Measurements from ENCODE around the gene ITGA11. TPM values are rescaled to one million over a fixed set of nuclear protein-coding genes. Genes with fewer than 3 reads are reported as not detected.
A peak's percentile ranks its signal among the peaks of the same experiment; 100 is the strongest.

Gene ITGA11
- total and polyA plus RNA-seq, 9 donors: 1.2 to 34.5 (median 4.4) TPM

DNA sequence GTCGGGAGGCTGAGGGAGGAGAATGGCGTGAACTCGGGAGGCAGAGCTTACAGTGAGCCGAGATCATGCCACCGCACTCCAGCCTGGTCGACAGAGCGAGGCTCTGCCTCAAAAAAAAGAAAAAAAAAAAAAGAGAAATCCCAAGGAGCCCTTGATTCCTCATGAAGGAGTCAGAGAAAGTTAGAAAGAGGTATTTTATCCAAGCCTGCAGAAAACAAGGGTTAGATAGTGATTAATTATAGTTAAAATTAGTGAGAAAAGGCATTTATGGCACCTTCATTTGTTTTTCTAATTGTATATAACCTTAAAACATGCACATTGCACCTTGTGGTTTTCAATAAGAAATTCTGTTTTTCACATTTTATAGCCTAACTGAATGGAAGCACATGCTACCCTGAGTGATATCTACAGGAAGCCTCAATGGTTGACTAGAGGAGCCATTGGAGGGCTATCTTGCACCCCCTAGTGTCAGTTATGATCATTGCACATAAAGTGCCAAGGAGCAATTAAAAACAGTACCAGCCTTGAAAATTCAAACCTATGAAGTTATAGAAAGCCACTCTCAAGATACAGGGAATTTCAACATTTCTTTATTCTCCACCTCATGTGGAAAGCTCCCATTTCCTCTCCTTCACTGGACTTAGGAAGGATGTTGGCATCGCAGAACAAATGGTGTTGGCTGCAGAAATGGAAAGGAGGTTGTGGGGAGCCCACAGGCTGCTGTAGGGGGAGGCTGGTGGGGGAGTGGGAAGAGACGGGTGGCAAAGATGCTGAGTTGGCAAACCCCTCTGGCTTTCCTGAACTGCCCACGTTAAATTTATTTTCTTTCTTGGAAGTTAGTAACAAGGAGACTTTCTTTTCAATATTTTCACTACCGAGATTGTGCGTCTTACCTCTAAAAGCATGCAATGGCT is 48.5 kb downstream of the ITGA11 start:
- WGBS, 3 donors: 85 to 91% (median 88%) methylated on average over 12 of the region's 12 CpGs
- Histone ChIP-seq H3K4me3 (no peak overlapping the region), H3K27ac (no peak overlapping the region), H3K9me3 (no peaks in the 10 kb centered on the region), H3K36me3 (no peaks in the 10 kb centered on the region), H3K27me3 (no peaks in the 10 kb centered on the region), H3K4me1 (ENCODE audit: insufficient read depth) (peaks cover 5% of the 10 kb centered on the region)
- TF ChIP-seq EP300 (IDR thresholded peaks at IDR 0.05) (no peak), CTCF (IDR thresholded peaks at IDR 0.05) (peak in 2 of 3 donors; percentile 51 to 58), POLR2A (IDR thresholded peaks at IDR 0.05) (no peak)
- peak in 2 of 5 donors; percentile 5 to 7 for DNase-seq
- intact Hi-C loops (cut with DNase I): loop anchor here in 1 of 4 donors (10.0 kb wide), 1 partner anchor 129 kb away; no protein-coding TSS in a partner anchor

- Histone ChIP-seq H3K4me3 (no peak overlapping the region), H3K9me3 (no peaks in the 10 kb centered on the region), H3K27me3 (no peaks in the 10 kb centered on the region), H3K27ac (no peak overlapping the region), H3K4me1 (ENCODE audit: insufficient read depth) (peaks cover 5% of the 10 kb centered on the region), H3K36me3 (no peaks in the 10 kb centered on the region)
- DNase-seq: peak in 1 of 5 donors; percentile 5
- TF ChIP-seq EP300 (IDR thresholded peaks at IDR 0.05) (no peak), CTCF (IDR thresholded peaks at IDR 0.05) (no peak), POLR2A (IDR thresholded peaks at IDR 0.05) (no peak)
- intact Hi-C loops (cut with DNase I): loop anchor here in 1 of 4 donors (10.0 kb wide), 1 partner anchor 128 kb away; no protein-coding TSS in a partner anchor
- 89 to 92% (median 89%) methylated on average over 5 of the region's 5 CpGs for WGBS, 3 donors
These were observed 49.5 kb downstream of the ITGA11 start for GRCh38 chr15:68382286-68383007.

DNA sequence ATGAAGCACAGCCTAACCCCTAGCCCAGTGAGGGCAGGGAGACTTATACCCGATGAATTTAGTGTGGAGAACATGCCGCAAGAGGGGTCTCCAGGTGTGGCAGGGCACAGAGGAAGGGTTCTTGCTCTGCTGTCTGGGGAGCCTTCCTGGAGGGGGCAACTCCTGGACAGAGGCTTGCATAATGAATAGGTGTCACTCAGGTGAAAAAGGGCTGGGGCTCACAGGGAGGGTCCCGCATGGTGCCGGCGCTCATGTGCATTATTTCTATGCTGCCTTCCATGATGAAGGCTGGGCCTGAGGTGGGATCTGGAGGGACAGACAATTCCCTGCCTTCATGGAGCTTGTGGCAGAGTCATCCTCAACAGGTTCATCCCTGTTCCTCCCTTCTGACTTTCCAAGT is 51.5 kb downstream of the ITGA11 start:
- H3K36me3 ChIP-seq: no peaks in the 10 kb centered on the region
- peak in 2 of 5 donors; percentile 1 to 13 for DNase-seq

More for the DNA sequence above, 51.5 kb downstream of the ITGA11 start:
- no peaks in the 10 kb centered on the region for H3K9me3 ChIP-seq
- TF ChIP-seq EP300 (IDR thresholded peaks at IDR 0.05) (no peak), POLR2A (IDR thresholded peaks at IDR 0.05) (no peak), CTCF (IDR thresholded peaks at IDR 0.05) (no peak)
- WGBS, 3 donors: 95 to 100% (median 99%) methylated on average over 5 of the region's 5 CpGs
- no peaks in the 10 kb centered on the region for H3K27me3 ChIP-seq
- peaks cover 5% of the 10 kb centered on the region for H3K4me1 ChIP-seq (ENCODE audit: insufficient read depth)
- intact Hi-C loops (cut with DNase I): loop anchor here in 1 of 4 donors (10.0 kb wide), 1 partner anchor 126 kb away; no protein-coding TSS in a partner anchor
- no peak overlapping the region for H3K27ac ChIP-seq
- no peak overlapping the region for H3K4me3 ChIP-seq

All from ovary (tissue), 9 donors.